ENCODE results near the gene CPED1.
"Not testable (repeated sequence)": the region's sequence is repeated elsewhere in the genome, so short reads cannot be mapped to it uniquely, and the experiment has no call there.

CPED1 gene

DNA sequence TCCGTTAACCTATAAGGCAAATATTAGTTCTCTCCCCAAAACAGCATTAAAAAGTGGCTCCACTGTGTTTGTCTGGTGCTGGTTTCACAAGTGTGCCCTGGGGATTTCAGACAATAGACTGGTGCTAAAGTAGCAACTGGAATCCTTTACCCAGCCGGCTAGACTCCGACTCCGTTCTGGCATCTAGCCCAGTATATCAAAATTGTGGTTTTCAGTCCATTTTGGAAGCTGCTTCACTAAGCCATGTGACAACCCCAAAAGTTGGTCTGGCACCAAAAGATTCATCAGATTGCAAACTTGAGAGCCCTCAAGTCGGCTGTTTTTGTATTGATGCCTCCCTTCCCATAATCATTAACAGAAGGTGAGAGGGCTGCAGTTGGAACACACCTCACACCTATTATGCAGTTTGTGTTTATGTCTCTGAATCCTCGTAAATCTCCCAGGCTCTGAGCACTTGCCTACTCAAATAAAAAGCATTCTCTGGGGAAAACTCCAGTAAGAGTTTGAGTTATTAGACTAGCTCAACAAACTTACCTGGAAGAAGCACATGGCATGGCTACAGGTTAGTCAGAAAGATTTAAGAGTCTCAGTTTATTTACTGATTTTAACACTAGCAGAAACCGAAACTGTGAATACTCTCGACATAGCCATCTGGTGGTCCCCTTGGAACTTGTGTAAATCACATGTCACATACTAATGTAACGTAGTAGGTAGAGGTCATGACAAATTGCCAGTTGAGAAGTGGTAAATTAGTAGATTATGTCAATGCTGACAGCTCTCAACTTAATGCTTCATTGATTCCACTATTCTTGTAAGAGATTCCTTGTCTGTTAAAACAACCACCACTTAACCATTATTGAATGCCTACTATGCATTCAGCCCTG lies 325.5 kb downstream of the CPED1 start:
- Histone ChIP-seq H3K79me2 (ENCODE audit: insufficient read depth, low read length) (no peaks in the 10 kb centered on the region), H3F3A (ENCODE audit: insufficient read depth, low read length) (0 out of 2 replicates have a peak, but pooled peaks cover 4% of the 10 kb centered on the region), H3K4me1 (ENCODE audit: insufficient read depth, low read length, severe bottlenecking) (peaks cover 40% of the 10 kb centered on the region), H3K9me2 (ENCODE audit: low read depth, low read length) (no peaks in the 10 kb centered on the region), H3K9ac (ENCODE audit: low read length) (peak overlapping the region; percentile 63), H3K4me2 (ENCODE audit: low read length) (peak overlapping the region; percentile 72), H3K4me3 (ENCODE audit: low read depth, low read length, poor library complexity, severe bottlenecking) (peak overlapping the region; percentile 44), H3K27ac (ENCODE audit: low read depth, low read length, poor library complexity, severe bottlenecking) (peak overlapping the region; percentile 95), H3K36me3 (ENCODE audit: insufficient read depth, low read length) (no peaks in the 10 kb centered on the region; the same call in 1 of the 2 replicates), H3K27me3 (ENCODE audit: insufficient read depth, low read length) (no peaks in the 10 kb centered on the region), H3K9me3 (ENCODE audit: low read length) (peaks cover 13% of the 10 kb centered on the region), H4K20me1 (ENCODE audit: insufficient read depth, low read length) (no peaks in the 10 kb centered on the region), H2AFZ (ENCODE audit: low read length) (peak overlapping the region; percentile 23)
- no peak for TF ChIP-seq EZH2 (IDR thresholded peaks at IDR 0.05; ENCODE audit: borderline replicate concordance, low read length)
- TF ChIP-seq, protein P1, sequence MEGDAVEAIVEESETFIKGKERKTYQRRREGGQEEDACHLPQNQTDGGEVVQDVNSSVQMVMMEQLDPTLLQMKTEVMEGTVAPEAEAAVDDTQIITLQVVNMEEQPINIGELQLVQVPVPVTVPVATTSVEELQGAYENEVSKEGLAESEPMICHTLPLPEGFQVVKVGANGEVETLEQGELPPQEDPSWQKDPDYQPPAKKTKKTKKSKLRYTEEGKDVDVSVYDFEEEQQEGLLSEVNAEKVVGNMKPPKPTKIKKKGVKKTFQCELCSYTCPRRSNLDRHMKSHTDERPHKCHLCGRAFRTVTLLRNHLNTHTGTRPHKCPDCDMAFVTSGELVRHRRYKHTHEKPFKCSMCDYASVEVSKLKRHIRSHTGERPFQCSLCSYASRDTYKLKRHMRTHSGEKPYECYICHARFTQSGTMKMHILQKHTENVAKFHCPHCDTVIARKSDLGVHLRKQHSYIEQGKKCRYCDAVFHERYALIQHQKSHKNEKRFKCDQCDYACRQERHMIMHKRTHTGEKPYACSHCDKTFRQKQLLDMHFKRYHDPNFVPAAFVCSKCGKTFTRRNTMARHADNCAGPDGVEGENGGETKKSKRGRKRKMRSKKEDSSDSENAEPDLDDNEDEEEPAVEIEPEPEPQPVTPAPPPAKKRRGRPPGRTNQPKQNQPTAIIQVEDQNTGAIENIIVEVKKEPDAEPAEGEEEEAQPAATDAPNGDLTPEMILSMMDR (IDR thresholded peaks at IDR 0.05; ENCODE audit: low read length): peak; percentile 40; the same call in 1 of the 2 replicates

DNA sequence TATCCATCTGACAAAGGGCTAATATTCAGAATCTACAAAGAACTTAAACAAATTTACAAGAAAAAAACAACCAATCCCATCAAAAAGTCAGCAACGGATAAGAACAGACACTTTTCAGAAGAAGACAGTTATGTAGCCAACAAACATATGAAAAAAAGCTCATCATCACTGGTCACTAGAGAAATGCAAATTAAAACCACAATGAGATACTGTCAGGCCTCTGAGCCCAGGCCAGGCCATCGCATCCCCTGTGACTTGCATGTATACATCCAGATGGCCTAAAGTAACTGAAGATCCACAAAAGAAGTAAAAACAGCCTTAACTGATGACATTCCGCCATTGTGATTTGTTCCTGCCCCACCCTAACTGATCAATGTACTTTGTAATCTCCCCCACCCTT lies 326.7 kb downstream of the CPED1 start:
- Histone ChIP-seq H3K4me2 (ENCODE audit: low read length) (peak overlapping the region; percentile 72; the same call in 1 of the 2 replicates), H3K9ac (ENCODE audit: low read length) (peak overlapping the region; percentile 63; the same call in 1 of the 2 replicates), H3K27ac (ENCODE audit: low read depth, low read length, poor library complexity, severe bottlenecking) (peak overlapping the region; percentile 95), H3K4me3 (ENCODE audit: low read depth, low read length, poor library complexity, severe bottlenecking) (peak overlapping the region; percentile 55), H3K4me1 (ENCODE audit: insufficient read depth, low read length, severe bottlenecking) (peaks cover 40% of the 10 kb centered on the region)
- not testable (repeated sequence) for H2AFZ ChIP-seq (ENCODE audit: low read length); H3K36me3 ChIP-seq (ENCODE audit: insufficient read depth, low read length); H3K27me3 ChIP-seq (ENCODE audit: insufficient read depth, low read length); H3K9me3 ChIP-seq (ENCODE audit: low read length); H3F3A ChIP-seq (ENCODE audit: insufficient read depth, low read length); H3K9me2 ChIP-seq (ENCODE audit: low read depth, low read length); H4K20me1 ChIP-seq (ENCODE audit: insufficient read depth, low read length); H3K79me2 ChIP-seq (ENCODE audit: insufficient read depth, low read length)

DNA sequence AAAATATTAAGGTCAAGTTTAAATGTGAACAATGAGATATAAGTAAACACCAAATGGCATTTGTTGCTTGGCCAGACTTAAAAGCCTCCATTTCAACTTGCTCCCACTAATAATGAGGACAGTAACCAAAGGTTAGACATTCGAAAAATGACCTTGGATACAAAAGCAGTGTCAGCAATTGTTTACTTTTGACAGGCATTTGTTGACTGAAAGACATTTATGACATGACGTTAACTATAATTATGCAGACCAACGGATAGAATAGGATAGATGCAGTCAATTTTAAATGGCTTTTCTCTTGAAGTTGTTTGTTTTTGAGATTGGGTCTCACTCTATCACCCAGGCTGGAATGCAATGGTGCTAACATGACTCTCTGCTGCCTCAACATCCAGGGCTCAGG lies 333.9 kb downstream of the CPED1 start:
- Histone ChIP-seq H3K4me3 (ENCODE audit: low read depth, low read length, poor library complexity, severe bottlenecking) (no peak overlapping the region), H3K4me1 (ENCODE audit: insufficient read depth, low read length, severe bottlenecking) (peaks cover 14% of the 10 kb centered on the region), H3K9ac (ENCODE audit: low read length) (no peak overlapping the region), H3F3A (ENCODE audit: insufficient read depth, low read length) (no peaks in the 10 kb centered on the region), H3K27ac (ENCODE audit: low read depth, low read length, poor library complexity, severe bottlenecking) (no peak overlapping the region), H3K27me3 (ENCODE audit: insufficient read depth, low read length) (no peaks in the 10 kb centered on the region), H3K9me3 (ENCODE audit: low read length) (no peaks in the 10 kb centered on the region), H3K9me2 (ENCODE audit: low read depth, low read length) (no peaks in the 10 kb centered on the region), H2AFZ (ENCODE audit: low read length) (no peak overlapping the region), H3K79me2 (ENCODE audit: insufficient read depth, low read length) (no peaks in the 10 kb centered on the region), H3K36me3 (ENCODE audit: insufficient read depth, low read length) (no peaks in the 10 kb centered on the region), H3K4me2 (ENCODE audit: low read length) (no peak overlapping the region), H4K20me1 (ENCODE audit: insufficient read depth, low read length) (no peaks in the 10 kb centered on the region)
- no peak for TF ChIP-seq EZH2 (IDR thresholded peaks at IDR 0.05; ENCODE audit: borderline replicate concordance, low read length)
- TF ChIP-seq, protein P1 (IDR thresholded peaks at IDR 0.05; ENCODE audit: low read length): no peak

Data from OCI-LY1 (cell line).